ENCODE measurements around the gene FLII. TPM values are rescaled to one million over a fixed set of nuclear protein-coding genes. Genes with fewer than 3 reads are reported as not detected.

Gene FLII
- polyA plus RNA-seq, 4 donors = 152 to 360 (median 210) TPM

GRCh38 chr17:18233803-18234518, 24.6 kb downstream of the FLII start:
- H3K36me3 ChIP-seq (ENCODE audit: control insufficient read depth in 3 of 3, insufficient read depth in 2 of 3, low read depth in 1 of 3, low read length in 3 of 3) = peaks cover 0 to 75% (median 2%) of the 10 kb centered on the region in 3 donors
- H3K27me3 ChIP-seq (ENCODE audit: control insufficient read depth in 3 of 3, insufficient read depth in 3 of 3, low read length in 3 of 3) = no peaks in the 10 kb centered on the region
- WGBS, 3 donors = 92 to 94% (median 94%) methylated on average over 20 to 22 of the region's 22 CpGs
- H3K4me1 ChIP-seq (ENCODE audit: control insufficient read depth in 3 of 3, insufficient read depth in 2 of 3, low read depth in 1 of 3, low read length in 2 of 3) = peaks cover 0 to 4% (median 0%) of the 10 kb centered on the region in 3 donors
- H3K4me3 ChIP-seq (ENCODE audit: low read depth in 1 of 3, low read length in 3 of 3) = no peak overlapping the region
- H3K9me3 ChIP-seq (ENCODE audit: control insufficient read depth in 2 of 2, insufficient read depth in 1 of 2, low read depth in 1 of 2, low read length in 1 of 2) = no peaks in the 10 kb centered on the region
- FAIRE-seq (no peak), DNase-seq (no peak)
- H3K27ac ChIP-seq (ENCODE audit: low read depth in 1 of 3, low read length in 2 of 3) = no peak overlapping the region

- FAIRE-seq = no peak
Observed at GRCh38 chr17:18231164-18231563, 27.4 kb downstream of the FLII start.

GRCh38 chr17:18230288-18231141, 28.0 kb downstream of the FLII start:
- DNase-seq = no peak
- Histone ChIP-seq H3K4me3 (ENCODE audit: low read depth in 1 of 3, low read length in 3 of 3) (no peak overlapping the region), H3K27me3 (ENCODE audit: control insufficient read depth in 3 of 3, insufficient read depth in 3 of 3, low read length in 3 of 3) (no peaks in the 10 kb centered on the region), H3K4me1 (ENCODE audit: control insufficient read depth in 3 of 3, insufficient read depth in 2 of 3, low read depth in 1 of 3, low read length in 2 of 3) (peaks cover 0 to 12% (median 5%) of the 10 kb centered on the region in 3 donors), H3K27ac (ENCODE audit: low read depth in 1 of 3, low read length in 2 of 3) (no peak overlapping the region), H3K9me3 (ENCODE audit: control insufficient read depth in 2 of 2, insufficient read depth in 1 of 2, low read depth in 1 of 2, low read length in 1 of 2) (no peaks in the 10 kb centered on the region), H3K36me3 (ENCODE audit: control insufficient read depth in 3 of 3, insufficient read depth in 2 of 3, low read depth in 1 of 3, low read length in 3 of 3) (peaks cover 0 to 49% (median 0%) of the 10 kb centered on the region in 3 donors)
- no peak for FAIRE-seq
- 82 to 88% (median 88%) methylated on average over 11 to 14 of the region's 14 CpGs for WGBS, 3 donors

More at GRCh38 chr17:18231164-18231563, 27.4 kb downstream of the FLII start:
- Histone ChIP-seq H3K27ac (ENCODE audit: low read depth in 1 of 3, low read length in 2 of 3) (no peak overlapping the region), H3K36me3 (ENCODE audit: control insufficient read depth in 3 of 3, insufficient read depth in 2 of 3, low read depth in 1 of 3, low read length in 3 of 3) (peaks cover 0 to 55% (median 0%) of the 10 kb centered on the region in 3 donors), H3K27me3 (ENCODE audit: control insufficient read depth in 3 of 3, insufficient read depth in 3 of 3, low read length in 3 of 3) (no peaks in the 10 kb centered on the region), H3K4me1 (ENCODE audit: control insufficient read depth in 3 of 3, insufficient read depth in 2 of 3, low read depth in 1 of 3, low read length in 2 of 3) (peaks cover 0 to 10% (median 3%) of the 10 kb centered on the region in 3 donors), H3K9me3 (ENCODE audit: control insufficient read depth in 2 of 2, insufficient read depth in 1 of 2, low read depth in 1 of 2, low read length in 1 of 2) (no peaks in the 10 kb centered on the region), H3K4me3 (ENCODE audit: low read depth in 1 of 3, low read length in 3 of 3) (no peak overlapping the region)
- no peak for DNase-seq
- 71 to 76% (median 75%) methylated on average over 8 to 9 of the region's 9 CpGs for WGBS, 3 donors

GRCh38 chr17:18229771-18230170, 28.8 kb downstream of the FLII start:
- 93 to 94% (median 94%) methylated on average over 6 to 7 of the region's 7 CpGs for WGBS, 3 donors
- H3K4me1 ChIP-seq (ENCODE audit: control insufficient read depth in 3 of 3, insufficient read depth in 2 of 3, low read depth in 1 of 3, low read length in 2 of 3) = peaks cover 0 to 16% (median 5%) of the 10 kb centered on the region in 3 donors
- H3K4me3 ChIP-seq (ENCODE audit: low read depth in 1 of 3, low read length in 3 of 3) = no peak overlapping the region
- DNase-seq (no peak), FAIRE-seq (no peak)
- H3K27me3 ChIP-seq (ENCODE audit: control insufficient read depth in 3 of 3, insufficient read depth in 3 of 3, low read length in 3 of 3) = no peaks in the 10 kb centered on the region
- peaks cover 0 to 41% (median 0%) of the 10 kb centered on the region in 3 donors for H3K36me3 ChIP-seq (ENCODE audit: control insufficient read depth in 3 of 3, insufficient read depth in 2 of 3, low read depth in 1 of 3, low read length in 3 of 3)
- no peak overlapping the region for H3K27ac ChIP-seq (ENCODE audit: low read depth in 1 of 3, low read length in 2 of 3)
- H3K9me3 ChIP-seq (ENCODE audit: control insufficient read depth in 2 of 2, insufficient read depth in 1 of 2, low read depth in 1 of 2, low read length in 1 of 2) = no peaks in the 10 kb centered on the region

- H3K27ac ChIP-seq (ENCODE audit: low read depth in 1 of 3, low read length in 2 of 3) = no peak overlapping the region
- H3K9me3 ChIP-seq (ENCODE audit: control insufficient read depth in 2 of 2, insufficient read depth in 1 of 2, low read depth in 1 of 2, low read length in 1 of 2) = no peaks in the 10 kb centered on the region
- 77 to 88% (median 79%) methylated on average over 4 of the region's 4 CpGs for WGBS, 3 donors
- H3K36me3 ChIP-seq (ENCODE audit: control insufficient read depth in 3 of 3, insufficient read depth in 2 of 3, low read depth in 1 of 3, low read length in 3 of 3) = peaks cover 0 to 36% (median 0%) of the 10 kb centered on the region in 3 donors
- DNase-seq = no peak
- H3K4me1 ChIP-seq (ENCODE audit: control insufficient read depth in 3 of 3, insufficient read depth in 2 of 3, low read depth in 1 of 3, low read length in 2 of 3) = peaks cover 0 to 21% (median 5%) of the 10 kb centered on the region in 3 donors
- H3K4me3 ChIP-seq (ENCODE audit: low read depth in 1 of 3, low read length in 3 of 3) = no peak overlapping the region
- H3K27me3 ChIP-seq (ENCODE audit: control insufficient read depth in 3 of 3, insufficient read depth in 3 of 3, low read length in 3 of 3) = no peaks in the 10 kb centered on the region
- FAIRE-seq = no peak
Observed at GRCh38 chr17:18229254-18229653, 29.3 kb downstream of the FLII start.

- no peak overlapping the region for H3K27ac ChIP-seq (ENCODE audit: low read depth in 1 of 3, low read length in 2 of 3)
- FAIRE-seq = no peak
Observed at GRCh38 chr17:18228176-18228682, 30.3 kb downstream of the FLII start.

GRCh38 chr17:18227635-18228034, 30.9 kb downstream of the FLII start:
- no peak overlapping the region for H3K27ac ChIP-seq (ENCODE audit: low read depth in 1 of 3, low read length in 2 of 3)
- peaks cover 0 to 20% (median 0%) of the 10 kb centered on the region in 3 donors for H3K36me3 ChIP-seq (ENCODE audit: control insufficient read depth in 3 of 3, insufficient read depth in 2 of 3, low read depth in 1 of 3, low read length in 3 of 3)
- no peaks in the 10 kb centered on the region for H3K27me3 ChIP-seq (ENCODE audit: control insufficient read depth in 3 of 3, insufficient read depth in 3 of 3, low read length in 3 of 3)
- peaks cover 0 to 24% (median 5%) of the 10 kb centered on the region in 3 donors for H3K4me1 ChIP-seq (ENCODE audit: control insufficient read depth in 3 of 3, insufficient read depth in 2 of 3, low read depth in 1 of 3, low read length in 2 of 3)
- no peak for FAIRE-seq
- no peak for DNase-seq
- H3K9me3 ChIP-seq (ENCODE audit: control insufficient read depth in 2 of 2, insufficient read depth in 1 of 2, low read depth in 1 of 2, low read length in 1 of 2) = no peaks in the 10 kb centered on the region
- H3K4me3 ChIP-seq (ENCODE audit: low read depth in 1 of 3, low read length in 3 of 3) = no peak overlapping the region
- WGBS, 3 donors = 95 to 98% (median 98%) methylated on average over 5 of the region's 5 CpGs

More at GRCh38 chr17:18228176-18228682, 30.3 kb downstream of the FLII start:
- H3K4me1 ChIP-seq (ENCODE audit: control insufficient read depth in 3 of 3, insufficient read depth in 2 of 3, low read depth in 1 of 3, low read length in 2 of 3) = peaks cover 0 to 24% (median 5%) of the 10 kb centered on the region in 3 donors
- H3K36me3 ChIP-seq (ENCODE audit: control insufficient read depth in 3 of 3, insufficient read depth in 2 of 3, low read depth in 1 of 3, low read length in 3 of 3) = peaks cover 0 to 26% (median 0%) of the 10 kb centered on the region in 3 donors
- no peak overlapping the region for H3K4me3 ChIP-seq (ENCODE audit: low read depth in 1 of 3, low read length in 3 of 3)
- no peak for DNase-seq
- no peaks in the 10 kb centered on the region for H3K9me3 ChIP-seq (ENCODE audit: control insufficient read depth in 2 of 2, insufficient read depth in 1 of 2, low read depth in 1 of 2, low read length in 1 of 2)
- 89 to 91% (median 90%) methylated on average over 10 of the region's 10 CpGs for WGBS, 3 donors
- H3K27me3 ChIP-seq (ENCODE audit: control insufficient read depth in 3 of 3, insufficient read depth in 3 of 3, low read length in 3 of 3) = no peaks in the 10 kb centered on the region

GRCh38 chr17:18226284-18226945, 32.1 kb downstream of the FLII start:
- Histone ChIP-seq H3K4me1 (ENCODE audit: control insufficient read depth in 3 of 3, insufficient read depth in 2 of 3, low read depth in 1 of 3, low read length in 2 of 3) (peaks cover 0 to 24% (median 5%) of the 10 kb centered on the region in 3 donors), H3K9me3 (ENCODE audit: control insufficient read depth in 2 of 2, insufficient read depth in 1 of 2, low read depth in 1 of 2, low read length in 1 of 2) (no peaks in the 10 kb centered on the region), H3K4me3 (ENCODE audit: low read depth in 1 of 3, low read length in 3 of 3) (peak overlapping the region; percentile 76 to 89 (median 88)), H3K27ac (ENCODE audit: low read depth in 1 of 3, low read length in 2 of 3) (peak overlapping the region in 1 of 3 donors; percentile 45), H3K27me3 (ENCODE audit: control insufficient read depth in 3 of 3, insufficient read depth in 3 of 3, low read length in 3 of 3) (no peaks in the 10 kb centered on the region), H3K36me3 (ENCODE audit: control insufficient read depth in 3 of 3, insufficient read depth in 2 of 3, low read depth in 1 of 3, low read length in 3 of 3) (peaks cover 0 to 10% (median 0%) of the 10 kb centered on the region in 3 donors)
- DNase-seq = peak in 1 of 2 donors; percentile 41
- 27 to 34% (median 28%) methylated on average over 16 of the region's 16 CpGs for WGBS, 3 donors
- FAIRE-seq = no peak
